Prostate gland (tissue), 2 donors: ENCODE results near the gene SYNPR. TPM values are rescaled to one million over a fixed set of nuclear protein-coding genes. Genes with fewer than 3 reads are reported as not detected.

Source experiments
- DNase-seq: peaks from one replicate; pipeline ENCODE4 v3.0.0-alpha.2; 2019; ENCODE audit warnings: low spot score
- H3K27ac ChIP-seq, 2 donors: fragments of 200-600 bp; sonication (generic); 2 replicates each; pipeline ENCODE4 v1.5.1; 2017 to 2019
- H3K27me3 ChIP-seq: fragments of 200-600 bp; sonication (generic); replicated peaks from 2 replicates; pipeline ENCODE4 v1.5.1; 2019; ENCODE audit not compliant: insufficient read depth
- H3K36me3 ChIP-seq, 2 donors: fragments of 200-600 bp; sonication (generic); 1 replicate in 1 of 2; 2 replicates in 1 of 2; pipeline versions ENCODE4 v1.5.1 to v1.8.1; 2017 to 2019
- H3K4me1 ChIP-seq: fragments of 200-600 bp; sonication (generic); replicated peaks from 2 replicates; pipeline ENCODE4 v1.5.1; 2019
- H3K4me3 ChIP-seq, 2 donors: fragments of 200-600 bp; sonication (generic); 2 replicates each; pipeline ENCODE4 v1.5.1; 2017 to 2019
- H3K9me3 ChIP-seq: fragments of 200-600 bp; sonication (generic); 2 replicates; pipeline ENCODE4 v1.5.1; 2017
- POLR2A ChIP-seq: fragments of 450-650 bp; IDR thresholded peaks from one replicate; pipeline ENCODE4 v1.6.1; 2016; ENCODE audit warnings: antibody characterized with exemption, mild to moderate bottlenecking
- POLR2AphosphoS5 ChIP-seq: sonication (generic); formaldehyde crosslinking; IDR thresholded peaks from one replicate; pipeline ENCODE4 v1.6.1; 2017; ENCODE audit warnings: antibody characterized with exemption
- WGBS: methylation state at CpG from one replicate; pipeline ENCODE4 v1.1.5; 2018; 5-methylcytosine and 5-hydroxymethylcytosine counted together
- intact Hi-C: fragments of 100-400 bp; cut with DNase I; formaldehyde crosslinking; loops from one replicate; pipeline ENCODE4 v1.14.2; 2022
- total RNA-seq, 2 donors: library from RNA; depleted of rRNA; stranded (reverse); fragments of >200 nt; gene quantifications; one replicate each; pipeline ENCODE4 v1.1.0, GENCODE V29; 2016
- TF ChIP-seq, protein P1 (sequence below), 4 experiments: fragments of 200-600 bp in 2 of 4; fragments of 450-650 bp in 2 of 4; sonication (generic) in 2 of 4; IDR thresholded peaks; 1 replicate in 3 of 4; 2 replicates in 1 of 4; pipeline ENCODE4 v1.5.1; 2016 to 2019; ENCODE audit warnings: antibody characterized with exemption in 4 of 4, mild to moderate bottlenecking in 2 of 4, moderate library complexity in 2 of 4

Gene SYNPR
- total RNA-seq, 2 donors from 2014 or later = not detected

DNA sequence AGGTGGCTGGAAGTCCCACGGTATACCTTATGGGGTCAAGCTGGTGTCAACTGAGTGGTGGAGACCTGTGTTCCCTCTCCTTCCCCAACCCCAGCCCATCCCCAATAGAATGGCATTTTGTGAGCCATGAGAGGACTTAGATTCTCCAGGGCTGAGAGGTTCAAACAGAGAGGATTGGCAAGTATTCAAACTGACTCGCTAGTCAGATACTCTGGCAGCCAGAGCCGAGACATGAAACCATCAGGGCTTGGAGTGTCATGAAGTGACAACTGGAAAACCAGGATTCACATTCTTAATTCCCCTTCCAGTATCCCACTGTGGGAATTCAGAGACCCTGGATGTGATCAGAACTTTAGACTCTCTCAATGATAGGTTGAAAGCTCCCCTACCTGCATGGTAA is 215.0 kb downstream of the SYNPR start:
- WGBS = 80% methylated on average over 3 of the region's 3 CpGs
- intact Hi-C loops = no loop called here
- TF ChIP-seq POLR2AphosphoS5 (no peak), POLR2A (no peak)
- TF ChIP-seq, protein P1, sequence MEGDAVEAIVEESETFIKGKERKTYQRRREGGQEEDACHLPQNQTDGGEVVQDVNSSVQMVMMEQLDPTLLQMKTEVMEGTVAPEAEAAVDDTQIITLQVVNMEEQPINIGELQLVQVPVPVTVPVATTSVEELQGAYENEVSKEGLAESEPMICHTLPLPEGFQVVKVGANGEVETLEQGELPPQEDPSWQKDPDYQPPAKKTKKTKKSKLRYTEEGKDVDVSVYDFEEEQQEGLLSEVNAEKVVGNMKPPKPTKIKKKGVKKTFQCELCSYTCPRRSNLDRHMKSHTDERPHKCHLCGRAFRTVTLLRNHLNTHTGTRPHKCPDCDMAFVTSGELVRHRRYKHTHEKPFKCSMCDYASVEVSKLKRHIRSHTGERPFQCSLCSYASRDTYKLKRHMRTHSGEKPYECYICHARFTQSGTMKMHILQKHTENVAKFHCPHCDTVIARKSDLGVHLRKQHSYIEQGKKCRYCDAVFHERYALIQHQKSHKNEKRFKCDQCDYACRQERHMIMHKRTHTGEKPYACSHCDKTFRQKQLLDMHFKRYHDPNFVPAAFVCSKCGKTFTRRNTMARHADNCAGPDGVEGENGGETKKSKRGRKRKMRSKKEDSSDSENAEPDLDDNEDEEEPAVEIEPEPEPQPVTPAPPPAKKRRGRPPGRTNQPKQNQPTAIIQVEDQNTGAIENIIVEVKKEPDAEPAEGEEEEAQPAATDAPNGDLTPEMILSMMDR (IDR thresholded peaks at IDR 0.05) = no peak
- DNase-seq = no peak
- no peak overlapping the region for H3K4me3 ChIP-seq
- no peaks in the 10 kb centered on the region for H3K9me3 ChIP-seq
- H3K36me3 ChIP-seq = no peaks in the 10 kb centered on the region
- no peak overlapping the region for H3K27ac ChIP-seq
- H3K4me1 ChIP-seq = no peaks in the 10 kb centered on the region
- H3K27me3 ChIP-seq = no peaks in the 10 kb centered on the region

- no peaks in the 10 kb centered on the region for H3K9me3 ChIP-seq
- H3K27me3 ChIP-seq = no peaks in the 10 kb centered on the region
- no peak for DNase-seq
- TF ChIP-seq, protein P1 (IDR thresholded peaks at IDR 0.05) = no peak
- TF ChIP-seq POLR2AphosphoS5 = no peak
- no peak for TF ChIP-seq POLR2A
- no peaks in the 10 kb centered on the region for H3K36me3 ChIP-seq
- no peak overlapping the region for H3K27ac ChIP-seq
- intact Hi-C loops = no loop called here
- H3K4me3 ChIP-seq = no peak overlapping the region
- WGBS = 94% methylated on average over 1 of the region's 1 CpG
- H3K4me1 ChIP-seq = no peaks in the 10 kb centered on the region
Measured at GRCh38 chr3:63494646-63495045, 216.5 kb downstream of the SYNPR start.

DNA sequence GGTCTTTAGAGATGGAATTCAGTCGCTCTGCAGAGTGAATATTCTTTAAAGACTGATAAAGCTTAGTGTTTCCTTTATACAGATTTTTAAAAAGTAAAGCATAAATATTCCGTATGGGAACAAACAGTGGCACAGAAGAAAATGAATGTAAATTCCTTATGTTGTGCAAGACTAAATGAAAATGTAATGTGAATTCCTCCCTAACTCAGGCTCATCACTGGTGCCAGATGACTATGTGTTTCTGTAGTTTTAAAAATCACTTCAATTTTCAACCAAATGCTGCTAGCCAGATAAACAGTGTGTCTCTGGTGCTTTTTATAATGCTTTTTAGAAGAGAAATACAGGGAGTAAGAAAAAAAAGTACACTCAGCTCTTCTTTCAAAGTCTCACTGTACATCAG is 219.5 kb downstream of the SYNPR start:
- no peak overlapping the region for H3K4me3 ChIP-seq
- intact Hi-C loops = no loop called here
- WGBS = 83% methylated on average over 2 of the region's 2 CpGs

GRCh38 chr3:63500196-63500595 is 222.1 kb downstream of the SYNPR start:
- Histone ChIP-seq H3K4me1 (no peaks in the 10 kb centered on the region), H3K27me3 (no peaks in the 10 kb centered on the region), H3K36me3 (no peaks in the 10 kb centered on the region), H3K27ac (no peak overlapping the region), H3K9me3 (no peaks in the 10 kb centered on the region), H3K4me3 (no peak overlapping the region)
- TF ChIP-seq, protein P1 (IDR thresholded peaks at IDR 0.05) = no peak
- TF ChIP-seq POLR2AphosphoS5 (no peak), POLR2A (no peak)
- WGBS = 73% methylated on average over 5 of the region's 5 CpGs
- DNase-seq = no peak
- intact Hi-C loops = no loop called here

More for the DNA sequence above, 219.5 kb downstream of the SYNPR start:
- no peak for DNase-seq
- TF ChIP-seq POLR2A (no peak), POLR2AphosphoS5 (no peak)
- TF ChIP-seq, protein P1 (IDR thresholded peaks at IDR 0.05) = no peak
- no peak overlapping the region for H3K27ac ChIP-seq
- no peaks in the 10 kb centered on the region for H3K27me3 ChIP-seq
- H3K4me1 ChIP-seq = no peaks in the 10 kb centered on the region
- H3K9me3 ChIP-seq = no peaks in the 10 kb centered on the region
- H3K36me3 ChIP-seq = no peaks in the 10 kb centered on the region

GRCh38 chr3:63508305-63508704 is 230.2 kb downstream of the SYNPR start:
- Histone ChIP-seq H3K9me3 (no peaks in the 10 kb centered on the region), H3K27me3 (no peaks in the 10 kb centered on the region), H3K27ac (no peak overlapping the region), H3K4me1 (no peaks in the 10 kb centered on the region), H3K36me3 (no peaks in the 10 kb centered on the region), H3K4me3 (no peak overlapping the region)
- intact Hi-C loops = no loop called here
- TF ChIP-seq POLR2AphosphoS5 (no peak), POLR2A (no peak)
- TF ChIP-seq, protein P1 (IDR thresholded peaks at IDR 0.05) = no peak
- DNase-seq = no peak
- 61% methylated on average over 1 of the region's 1 CpG for WGBS
